ENCODE measurements around the gene PDYN. TPM values are rescaled to one million over a fixed set of nuclear protein-coding genes. Genes with fewer than 3 reads are reported as not detected.

The PDYN gene
- total RNA-seq, 3 donors from 2014 or later = not detected

DNA sequence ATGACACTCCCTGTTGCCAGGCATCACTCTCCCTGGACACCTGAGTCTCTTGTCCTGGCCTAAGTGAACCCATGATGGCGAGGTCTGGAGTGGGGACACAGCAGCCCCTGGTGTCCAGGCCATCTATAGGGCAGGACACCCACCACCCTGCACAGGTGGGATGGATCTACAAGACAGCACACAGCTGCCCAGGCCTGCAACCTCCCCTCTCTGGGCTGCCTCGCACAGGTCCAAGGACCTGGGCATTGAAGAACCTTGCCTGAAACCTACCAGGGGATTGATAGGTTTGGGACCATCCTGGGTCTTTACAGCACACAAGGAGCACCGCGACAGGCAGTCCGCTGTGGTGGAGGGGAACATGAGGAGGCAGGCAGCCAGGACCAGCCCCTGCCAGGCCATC, 11.2 kb downstream of the PDYN start:
- no peaks in the 10 kb centered on the region for H3K36me3 ChIP-seq (ENCODE audit: low read depth)
- no peaks in the 10 kb centered on the region for H3K9me3 ChIP-seq
- intact Hi-C loops (cut with DNase I, micrococcal nuclease) = no loop called here
- TF ChIP-seq CTCF (IDR thresholded peaks at IDR 0.05) = no peak
- DNase-seq (no peak), ATAC-seq (no peak)
- H3K4me3 ChIP-seq = no peak overlapping the region
- H3K4me1 ChIP-seq (ENCODE audit: low read depth) = no peaks in the 10 kb centered on the region

DNA sequence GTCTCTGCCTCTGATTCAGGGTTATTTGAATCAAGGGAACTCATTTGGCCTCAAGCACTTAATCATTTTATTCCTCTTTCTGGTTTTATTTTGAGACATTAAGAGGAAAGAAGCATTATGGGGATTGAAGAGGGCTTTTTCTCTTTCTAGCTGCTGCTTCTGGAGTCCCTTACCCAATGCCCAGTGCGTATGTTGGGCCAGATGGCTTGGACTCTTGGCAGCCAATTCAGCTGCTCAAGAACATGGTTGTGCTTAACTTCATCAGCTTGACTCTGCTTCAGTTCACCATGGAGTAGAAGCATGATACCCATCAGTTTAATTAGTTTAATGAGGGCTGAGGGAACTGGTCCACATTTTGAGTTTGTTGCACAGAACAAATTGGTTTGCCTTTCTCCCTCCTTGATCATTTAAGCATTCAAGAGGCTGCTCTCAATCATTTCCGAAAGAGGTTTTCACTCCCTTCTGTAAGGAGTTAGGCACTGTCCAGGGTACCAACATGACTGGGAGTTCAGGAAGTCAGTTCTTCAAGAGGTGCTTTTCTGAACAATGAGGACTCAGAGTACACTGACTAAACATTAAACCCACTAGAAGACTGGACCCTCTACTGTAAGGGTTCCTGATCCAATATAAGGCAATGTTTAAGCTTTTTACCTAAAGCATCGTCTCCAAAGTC, 14.6 kb downstream of the PDYN start:
- DNase-seq (no peak), ATAC-seq (no peak)
- H3K4me1 ChIP-seq (ENCODE audit: low read depth) = no peaks in the 10 kb centered on the region
- intact Hi-C loops (cut with DNase I, micrococcal nuclease) = no loop called here
- no peaks in the 10 kb centered on the region for H3K9me3 ChIP-seq
- no peak for TF ChIP-seq CTCF (IDR thresholded peaks at IDR 0.05)
- no peaks in the 10 kb centered on the region for H3K36me3 ChIP-seq (ENCODE audit: low read depth)
- H3K4me3 ChIP-seq = no peak overlapping the region

DNA sequence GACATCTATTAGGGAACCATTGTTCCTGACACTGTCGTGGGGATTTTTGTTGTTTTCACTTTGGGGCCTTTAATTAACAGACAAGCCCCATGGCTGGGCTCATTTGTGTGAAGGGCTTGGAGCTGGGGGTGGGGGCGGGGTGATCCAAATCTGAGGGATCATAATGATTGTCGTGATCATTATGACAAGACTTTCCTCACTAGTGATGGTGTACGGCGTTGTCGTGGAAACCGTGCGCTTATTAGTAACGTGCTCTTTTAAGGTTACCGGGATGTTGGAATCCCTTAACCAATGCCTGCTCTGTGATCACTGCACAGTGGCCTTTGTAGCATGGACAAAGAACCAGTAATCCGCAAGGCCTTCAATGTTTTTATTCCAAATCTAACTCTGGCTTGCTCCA, 18.6 kb downstream of the PDYN start:
- no peaks in the 10 kb centered on the region for H3K36me3 ChIP-seq (ENCODE audit: low read depth)
- intact Hi-C loops (cut with DNase I, micrococcal nuclease) = no loop called here
- no peaks in the 10 kb centered on the region for H3K4me1 ChIP-seq (ENCODE audit: low read depth)
- no peak for TF ChIP-seq CTCF (IDR thresholded peaks at IDR 0.05)
- ATAC-seq (no peak), DNase-seq (no peak)
- H3K4me3 ChIP-seq = no peak overlapping the region
- H3K9me3 ChIP-seq = no peaks in the 10 kb centered on the region

DNA sequence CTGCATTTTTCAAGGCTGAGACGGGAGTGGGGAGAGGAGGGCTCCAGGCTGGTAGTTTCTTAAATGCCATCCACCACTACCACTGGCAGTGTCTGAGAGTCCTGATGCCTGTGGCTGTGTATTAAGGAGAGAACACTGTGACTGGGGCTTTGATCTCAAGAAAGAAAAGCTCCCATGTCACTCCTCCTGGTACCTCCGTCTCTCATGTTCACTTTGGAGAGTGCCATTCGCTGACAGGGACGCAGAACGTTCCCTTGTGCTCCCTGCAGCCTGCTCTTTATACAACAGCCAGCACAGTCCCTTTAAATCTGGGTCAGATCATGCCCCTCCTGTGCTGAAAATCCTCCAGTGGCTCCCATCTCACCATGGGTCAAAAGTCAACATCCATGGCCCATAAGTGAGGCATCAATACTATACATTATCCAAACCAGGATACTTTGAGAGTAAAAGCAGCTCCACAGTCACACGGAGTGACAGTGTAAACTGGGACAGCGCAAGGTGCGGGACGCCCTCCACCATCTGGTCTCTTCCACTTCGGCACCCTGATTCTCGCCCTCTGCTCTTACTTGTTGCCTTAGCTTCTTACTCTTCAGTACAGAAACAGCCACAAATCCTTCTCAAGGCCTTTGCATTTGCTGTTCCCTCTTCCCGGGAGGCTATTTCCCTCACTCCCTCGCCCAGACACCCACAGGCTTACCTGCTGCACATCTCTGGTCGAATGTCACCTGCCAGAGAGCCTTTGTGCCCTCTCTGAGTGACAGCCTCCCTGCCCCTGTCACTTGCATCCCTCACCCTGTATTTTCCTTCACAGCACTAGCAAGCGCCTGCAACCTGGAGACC, 20.0 kb downstream of the PDYN start:
- no peak overlapping the region for H3K4me3 ChIP-seq
- no peak for TF ChIP-seq CTCF (IDR thresholded peaks at IDR 0.05)
- no peaks in the 10 kb centered on the region for H3K9me3 ChIP-seq
- ATAC-seq = no peak
- intact Hi-C loops (cut with DNase I, micrococcal nuclease) = no loop called here
- no peak for DNase-seq
- no peaks in the 10 kb centered on the region for H3K4me1 ChIP-seq (ENCODE audit: low read depth)
- H3K36me3 ChIP-seq (ENCODE audit: low read depth) = no peaks in the 10 kb centered on the region

- intact Hi-C loops (cut with DNase I, micrococcal nuclease) = no loop called here
- H3K36me3 ChIP-seq (ENCODE audit: low read depth) = no peaks in the 10 kb centered on the region
- no peak for ATAC-seq
- H3K9me3 ChIP-seq = no peaks in the 10 kb centered on the region
- TF ChIP-seq CTCF (IDR thresholded peaks at IDR 0.05) = no peak
- DNase-seq = no peak
- no peaks in the 10 kb centered on the region for H3K4me1 ChIP-seq (ENCODE audit: low read depth)
- H3K4me3 ChIP-seq = no peak overlapping the region
These were observed 21.8 kb downstream of the PDYN start for GRCh38 chr20:1971893-1972586.

Measured in mucosa of descending colon (tissue), 3 donors.